ENCODE data around the gene TMEM45B. TPM values are rescaled to one million over a fixed set of nuclear protein-coding genes. Genes with fewer than 3 reads are reported as not detected.
A peak's percentile ranks its signal among the peaks of the same experiment; 100 is the strongest.

Gene TMEM45B
- polyA plus RNA-seq, 2 of the 4 experiments (the other 2 are of a cell fraction): 0.44 TPM; not detected in 1

GRCh38 chr11:129896062-129896461, 80.4 kb downstream of the TMEM45B start:
- ATAC-seq: peak; percentile 6 to 18; a peak in 3 of 6 replicates
- Histone ChIP-seq H3K27ac (peak overlapping the region; percentile 83 to 100), H3K4me1 (peaks cover 11% of the 10 kb centered on the region; the same call in 1 of the 3 replicates), H3K4me2 (peak overlapping the region; percentile 90), H3K4me3 (peak overlapping the region; percentile 73), H3K9me3 (no peaks in the 10 kb centered on the region)
- WGBS (ENCODE audit: missing lambda C conversion rate): 72% methylated on average over 9 of the region's 9 CpGs
- POLR2A ChIA-PET: interaction anchor here (0.8 kb wide), 1 partner anchor 14 kb away, joined by 3 read pairs; no protein-coding TSS in a partner anchor
- DNase-seq (ENCODE audit: low read depth in 1 of 2, low spot score in 1 of 2): peak in 1 of 2 experiments; percentile 8
- CTCF ChIA-PET: interaction anchor here (2.7 to 3.0 kb wide), 2 partner anchors 14 to 110 kb away, joined by 12 read pairs; no protein-coding TSS in a partner anchor
- FAIRE-seq: no peak
- TF ChIP-seq POLR2A (IDR thresholded peaks at IDR 0.05; ENCODE audit: low read length) (no peak), ZNF302 (CRISPR knock-in tag; IDR thresholded peaks at IDR 0.05) (no peak), ZC3H11A (IDR thresholded peaks at IDR 0.05) (no peak), MYC (IDR thresholded peaks at IDR 0.05; ENCODE audit: borderline replicate concordance, low read length) (no peak), TFCP2L1 (CRISPR knock-in tag; IDR thresholded peaks at IDR 0.05) (no peak), JUN (IDR thresholded peaks at IDR 0.05) (no peak), MAX (IDR thresholded peaks at IDR 0.05) (no peak), NFE2L2 (conservative IDR thresholded peaks at IDR 0.05; ENCODE audit: low read length) (no peak), USF2 (IDR thresholded peaks at IDR 0.05) (no peak), PHF8 (IDR thresholded peaks at IDR 0.05; ENCODE audit: borderline replicate concordance, low read depth) (no peak), RARB (CRISPR knock-in tag; IDR thresholded peaks at IDR 0.05) (no peak), CBX2 (IDR thresholded peaks at IDR 0.05; ENCODE audit: borderline replicate concordance, low read depth) (no peak), FOXS1 (CRISPR knock-in tag; IDR thresholded peaks at IDR 0.05) (no peak), FOSB (CRISPR knock-in tag; IDR thresholded peaks at IDR 0.05) (no peak), RCOR1 (IDR thresholded peaks at IDR 0.05; ENCODE audit: low read depth, low read length) (no peak), REST (IDR thresholded peaks at IDR 0.05) (no peak), MAFK (IDR thresholded peaks at IDR 0.05; ENCODE audit: partially characterized antibody) (no peak), BCL3 (IDR thresholded peaks at IDR 0.05) (no peak)

- ATAC-seq (no peak), DNase-seq (ENCODE audit: low read depth in 1 of 2, low spot score in 1 of 2) (no peak), FAIRE-seq (no peak)
- POLR2A ChIA-PET: no interaction called here
- no peak overlapping the region for H3K4me3 ChIP-seq
- H3K9me3 ChIP-seq: no peaks in the 10 kb centered on the region
- no peaks in the 10 kb centered on the region for H3K4me1 ChIP-seq
- TF ChIP-seq HMGXB4 (CRISPR knock-in tag; IDR thresholded peaks at IDR 0.05; ENCODE audit: borderline replicate concordance) (no peak), MAZ (IDR thresholded peaks at IDR 0.05; ENCODE audit: borderline replicate concordance, low read depth, low read length) (no peak), CTCF (IDR thresholded peaks at IDR 0.05) (no peak)
- no peak overlapping the region for H3K27ac ChIP-seq
- no peak overlapping the region for H3K4me2 ChIP-seq
- WGBS (ENCODE audit: missing lambda C conversion rate): 91% methylated on average over 8 of the region's 8 CpGs
- CTCF ChIA-PET: no interaction called here
Measured at GRCh38 chr11:129905402-129905801, 89.8 kb downstream of the TMEM45B start.
